Right lobe of liver (tissue), 6 donors: ENCODE results near the gene CABP4. TPM values are rescaled to one million over a fixed set of nuclear protein-coding genes. Genes with fewer than 3 reads are reported as not detected.

Experiments
- ATAC-seq, 4 donors: fragments of 200-7000 bp; cut with Tn5 transposase; one replicate each; pipeline ENCODE4 v1.9.1; 2020; ENCODE audit warnings: mild to moderate bottlenecking in 4 of 4, moderate library complexity in 4 of 4
- DNase-seq, 3 donors: peaks; one replicate each; pipeline ENCODE4 v3.0.0-alpha.2; 2020
- H3K27ac ChIP-seq, 3 donors: fragments of 200-600 bp; one replicate each; pipeline ENCODE4 v1.8.0; 2022
- H3K27me3 ChIP-seq, 2 donors: fragments of 200-600 bp; one replicate each; pipeline ENCODE4 v1.8.0; 2022
- H3K36me3 ChIP-seq, 4 donors: fragments of 200-600 bp; sonication (generic) in 1 of 4; one replicate each; pipeline versions ENCODE4 v1.5.1 to v1.8.0; 2017 to 2022; ENCODE audit warnings: control low read depth in 1 of 4
- H3K4me1 ChIP-seq, 4 donors: fragments of 200-600 bp; sonication (generic) in 1 of 4; one replicate each; pipeline versions ENCODE4 v1.5.1 to v1.8.0; 2017 to 2022; ENCODE audit warnings: control low read depth in 1 of 4
- H3K4me3 ChIP-seq, 3 donors: fragments of 200-600 bp; one replicate each; pipeline ENCODE4 v1.8.0; 2022
- H3K9me3 ChIP-seq, 4 donors: fragments of 200-600 bp; sonication (generic) in 1 of 4; one replicate each; pipeline versions ENCODE4 v1.5.1 to v1.8.0; 2017 to 2022; ENCODE audit warnings: control low read depth in 1 of 4
- CTCF ChIP-seq, 4 donors: fragments of 200-600 bp in 3 of 4; fragments of 450-650 bp in 1 of 4; IDR thresholded peaks; one replicate each; pipeline versions ENCODE4 v1.5.1 to v1.8.0; 2016 to 2022; ENCODE audit warnings: antibody characterized with exemption in 4 of 4, mild to moderate bottlenecking in 2 of 4
- POLR2A ChIP-seq: fragments of 450-650 bp; IDR thresholded peaks from one replicate; pipeline ENCODE4 v1.6.1; 2017; ENCODE audit warnings: antibody characterized with exemption, mild to moderate bottlenecking
- WGBS: methylation state at CpG from one replicate; pipeline ENCODE4 v1.1.6; 2018; ENCODE audit warnings: low coverage, low lambda C conversion rate; ENCODE audit not compliant: insufficient coverage; ENCODE audit errors: missing lambda C conversion rate; 5-methylcytosine and 5-hydroxymethylcytosine counted together
- intact Hi-C, 2 donors: fragments of 100-400 bp; cut with DNase I; formaldehyde crosslinking; loops; one replicate each; pipeline versions ENCODE4 v1.11.2 to v1.14.1; 2022
- total RNA-seq, 6 experiments: library from RNA; depleted of rRNA in 2 of 6; stranded (reverse); fragments of >200 nt in 2 of 6; fragmentation: NEBNext Ultra II Directional in 3 of 6; extraction: Animal tissue kit (Norgen Biotek cat#: 25700) in 3 of 6; gene quantifications; one replicate each; pipeline versions ENCODE4 v1.1.0 to v1.2.4, GENCODE V29; 2016 to 2023
- donor health status: DM: no; HTN: yes; CAD: no.
- donor health status: DM: no; HTN: no; CAD: no.
- donor health status: DM: no; HTN: no; CAD: no.
- donor health status: DM: no; HTN: yes; CAD: no.
- donor health status: DM: no; HTN: yes; CAD: no.

The CABP4 gene
- total RNA-seq, 6 experiments from 2014 or later = 0.55 to 1.7 (median 1.2) TPM

- no peaks in the 10 kb centered on the region for H3K27me3 ChIP-seq
- no peaks in the 10 kb centered on the region for H3K36me3 ChIP-seq
- H3K4me3 ChIP-seq = no peak overlapping the region
- H3K27ac ChIP-seq = no peak overlapping the region
- ATAC-seq (no peak), DNase-seq (no peak)
- intact Hi-C loops = loop anchor here in 1 of 2 donors (10.0 kb wide), 1 partner anchor 107 kb away; the partner anchor contains the start of gene RAD9A
- peaks cover 0 to 23% (median 6%) of the 10 kb centered on the region in 4 donors for H3K4me1 ChIP-seq
- no CpG with 5 or more reads among the region's 18 CpGs for WGBS
- no peaks in the 10 kb centered on the region for H3K9me3 ChIP-seq
- TF ChIP-seq POLR2A = no peak
- TF ChIP-seq CTCF (IDR thresholded peaks at IDR 0.05) = no peak
These were observed 46.7 kb downstream of the CABP4 start for GRCh38 chr11:67501854-67502253.

GRCh38 chr11:67502328-67502979, 47.3 kb downstream of the CABP4 start:
- no peaks in the 10 kb centered on the region for H3K27me3 ChIP-seq
- no peak for ATAC-seq
- H3K4me3 ChIP-seq = no peak overlapping the region
- H3K4me1 ChIP-seq = peaks cover 0 to 29% (median 8%) of the 10 kb centered on the region in 4 donors
- no peak for DNase-seq
- H3K36me3 ChIP-seq = no peaks in the 10 kb centered on the region
- H3K9me3 ChIP-seq = no peaks in the 10 kb centered on the region
- TF ChIP-seq CTCF (IDR thresholded peaks at IDR 0.05) (no peak), POLR2A (no peak)
- WGBS = 100% methylated on average over 2 of the region's 18 CpGs
- intact Hi-C loops = loop anchor here in 1 of 2 donors (10.0 kb wide), 1 partner anchor 108 kb away; the partner anchor contains the start of gene RAD9A
- H3K27ac ChIP-seq = no peak overlapping the region

- intact Hi-C loops = loop anchor here in 1 of 2 donors (10.0 kb wide), 1 partner anchor 109 kb away; the partner anchor contains the start of gene RAD9A
- Histone ChIP-seq H3K27ac (no peak overlapping the region), H3K9me3 (no peaks in the 10 kb centered on the region), H3K4me1 (peaks cover 0 to 30% (median 8%) of the 10 kb centered on the region in 4 donors), H3K4me3 (no peak overlapping the region), H3K27me3 (no peaks in the 10 kb centered on the region), H3K36me3 (no peaks in the 10 kb centered on the region)
- ATAC-seq (no peak), DNase-seq (peak in 1 of 3 donors; percentile 40)
- TF ChIP-seq CTCF (IDR thresholded peaks at IDR 0.05) (no peak), POLR2A (no peak)
- WGBS = 80% methylated on average over 12 of the region's 19 CpGs
These were observed 48.2 kb downstream of the CABP4 start for GRCh38 chr11:67503119-67504004.

GRCh38 chr11:67504005-67504949, 49.1 kb downstream of the CABP4 start:
- peak overlapping the region; percentile 87 to 98 (median 93) for H3K27ac ChIP-seq
- intact Hi-C loops = loop anchor here in 1 of 2 donors (10.0 kb wide), 1 partner anchor 109 kb away; the partner anchor contains the start of gene RAD9A
- peak overlapping the region; percentile 64 to 92 (median 65) for H3K4me3 ChIP-seq
- WGBS = 2% methylated on average over 10 of the region's 101 CpGs
- TF ChIP-seq POLR2A = no peak
- TF ChIP-seq CTCF (IDR thresholded peaks at IDR 0.05) = no peak
- H3K9me3 ChIP-seq = no peaks in the 10 kb centered on the region
- no peaks in the 10 kb centered on the region for H3K36me3 ChIP-seq
- peaks cover 0 to 34% (median 8%) of the 10 kb centered on the region in 4 donors for H3K4me1 ChIP-seq
- no peaks in the 10 kb centered on the region for H3K27me3 ChIP-seq
- ATAC-seq = no peak
- peak in 1 of 3 donors; percentile 74 for DNase-seq
